Measurements from ENCODE around the gene ADIRF.
"Not testable (repeated sequence)": the region's sequence is repeated elsewhere in the genome, so short reads cannot be mapped to it uniquely, and the experiment has no call there.

ADIRF gene

GRCh38 chr10:86951184-86951761 is 17.0 kb upstream of the ADIRF start:
- TF ChIP-seq, protein P1, sequence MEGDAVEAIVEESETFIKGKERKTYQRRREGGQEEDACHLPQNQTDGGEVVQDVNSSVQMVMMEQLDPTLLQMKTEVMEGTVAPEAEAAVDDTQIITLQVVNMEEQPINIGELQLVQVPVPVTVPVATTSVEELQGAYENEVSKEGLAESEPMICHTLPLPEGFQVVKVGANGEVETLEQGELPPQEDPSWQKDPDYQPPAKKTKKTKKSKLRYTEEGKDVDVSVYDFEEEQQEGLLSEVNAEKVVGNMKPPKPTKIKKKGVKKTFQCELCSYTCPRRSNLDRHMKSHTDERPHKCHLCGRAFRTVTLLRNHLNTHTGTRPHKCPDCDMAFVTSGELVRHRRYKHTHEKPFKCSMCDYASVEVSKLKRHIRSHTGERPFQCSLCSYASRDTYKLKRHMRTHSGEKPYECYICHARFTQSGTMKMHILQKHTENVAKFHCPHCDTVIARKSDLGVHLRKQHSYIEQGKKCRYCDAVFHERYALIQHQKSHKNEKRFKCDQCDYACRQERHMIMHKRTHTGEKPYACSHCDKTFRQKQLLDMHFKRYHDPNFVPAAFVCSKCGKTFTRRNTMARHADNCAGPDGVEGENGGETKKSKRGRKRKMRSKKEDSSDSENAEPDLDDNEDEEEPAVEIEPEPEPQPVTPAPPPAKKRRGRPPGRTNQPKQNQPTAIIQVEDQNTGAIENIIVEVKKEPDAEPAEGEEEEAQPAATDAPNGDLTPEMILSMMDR (IDR thresholded peaks at IDR 0.05; ENCODE audit: insufficient read depth, low read length, poor library complexity, severe bottlenecking), result no peak
- H3K27me3 ChIP-seq (replicated peaks; ENCODE audit: control insufficient read depth, insufficient read depth, low read length), result no peaks in the 10 kb centered on the region; the same call in 1 of the 2 replicates
- no peak overlapping the region for H3K4me3 ChIP-seq (replicated peaks; ENCODE audit: low read depth, low read length)
- DNase-seq (ENCODE audit: extremely low read depth, insufficient read length), result no peak
- H3K36me3 ChIP-seq (ENCODE audit: control insufficient read depth, insufficient read depth, low read length), result no peaks in the 10 kb centered on the region

GRCh38 chr10:86952106-86952505 is 16.2 kb upstream of the ADIRF start:
- TF ChIP-seq, protein P1 (IDR thresholded peaks at IDR 0.05; ENCODE audit: insufficient read depth, low read length, poor library complexity, severe bottlenecking), result no peak
- no peak overlapping the region for H3K4me3 ChIP-seq (replicated peaks; ENCODE audit: low read depth, low read length)
- no peak for DNase-seq (ENCODE audit: extremely low read depth, insufficient read length)
- H3K36me3 ChIP-seq (ENCODE audit: control insufficient read depth, insufficient read depth, low read length), result no peaks in the 10 kb centered on the region
- H3K27me3 ChIP-seq (replicated peaks; ENCODE audit: control insufficient read depth, insufficient read depth, low read length), result no peaks in the 10 kb centered on the region; the same call in 1 of the 2 replicates

DNA sequence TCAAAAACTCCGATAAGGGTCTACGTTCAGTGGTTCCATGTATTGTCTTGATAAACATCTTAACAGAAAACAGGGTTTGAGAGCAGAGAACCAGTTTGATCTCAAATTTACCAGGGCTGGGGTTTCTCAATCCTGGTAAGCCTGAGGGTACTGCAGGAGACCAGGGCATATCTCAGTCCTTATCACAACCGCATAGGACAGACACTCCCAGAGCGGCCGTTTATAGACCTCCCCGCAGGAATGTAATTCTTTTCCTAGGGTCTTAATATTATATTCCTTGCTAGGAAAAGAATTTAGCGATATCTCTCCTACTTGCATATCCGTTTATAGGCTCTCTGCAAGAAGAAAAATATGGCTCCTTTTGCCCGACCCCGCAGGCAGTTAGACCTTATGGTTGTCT is 15.6 kb upstream of the ADIRF start:
- H3K27me3 ChIP-seq (replicated peaks; ENCODE audit: control insufficient read depth, insufficient read depth, low read length); H3K36me3 ChIP-seq (ENCODE audit: control insufficient read depth, insufficient read depth, low read length); DNase-seq (ENCODE audit: extremely low read depth, insufficient read length); H3K4me3 ChIP-seq (replicated peaks; ENCODE audit: low read depth, low read length): not testable (repeated sequence)

DNA sequence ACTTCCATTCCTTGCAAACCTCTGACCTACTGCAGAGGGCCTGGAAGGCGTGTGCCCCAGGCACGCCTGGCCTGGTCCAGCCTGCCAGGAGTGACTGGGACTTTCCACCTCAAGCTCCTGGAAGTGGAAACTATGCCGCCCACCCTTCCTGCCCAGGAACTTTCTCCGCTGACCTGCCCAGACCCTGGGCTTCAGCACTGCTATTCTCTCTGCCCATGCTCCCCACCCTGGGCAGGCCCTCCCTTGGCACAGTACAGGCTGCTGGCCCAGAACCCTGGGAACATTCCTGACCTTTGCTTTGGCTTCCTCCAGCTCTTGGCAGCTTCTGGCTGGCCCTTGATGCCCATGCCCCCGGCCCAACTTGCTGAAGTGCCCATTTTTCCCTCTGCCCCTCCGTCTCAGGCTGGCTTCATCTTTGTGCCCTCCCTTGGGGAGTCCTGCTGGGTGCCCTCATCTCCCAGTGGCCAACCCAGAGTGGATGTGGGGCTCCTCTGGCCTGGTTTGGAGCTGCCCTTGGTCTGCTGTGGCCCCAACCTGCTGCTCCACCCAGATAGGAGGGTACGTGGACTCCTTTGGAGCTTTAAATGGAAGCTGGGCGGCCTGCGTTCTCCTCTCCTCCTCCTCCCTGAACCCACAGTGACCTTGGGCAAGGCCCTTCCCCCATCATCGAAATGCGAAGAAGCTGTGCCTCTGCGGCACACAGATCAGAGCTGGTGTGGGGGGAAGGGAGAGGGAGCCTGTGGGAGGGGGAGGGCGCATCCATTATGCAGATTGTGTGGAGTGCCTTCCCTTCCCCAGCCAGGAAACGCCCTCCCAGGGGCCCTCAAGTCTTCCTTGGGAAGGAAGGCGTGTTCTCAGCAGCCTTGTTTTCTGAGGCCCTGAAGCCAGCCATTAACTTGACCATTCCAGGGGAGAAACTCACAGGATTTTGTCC is 14.3 kb upstream of the ADIRF start:
- no peak for DNase-seq (ENCODE audit: extremely low read depth, insufficient read length)
- no peak overlapping the region for H3K4me3 ChIP-seq (replicated peaks; ENCODE audit: low read depth, low read length)
- no peaks in the 10 kb centered on the region for H3K36me3 ChIP-seq (ENCODE audit: control insufficient read depth, insufficient read depth, low read length)
- H3K27me3 ChIP-seq (replicated peaks; ENCODE audit: control insufficient read depth, insufficient read depth, low read length), result no peaks in the 10 kb centered on the region; the same call in 1 of the 2 replicates
- TF ChIP-seq, protein P1 (IDR thresholded peaks at IDR 0.05; ENCODE audit: insufficient read depth, low read length, poor library complexity, severe bottlenecking), result no peak

DNA sequence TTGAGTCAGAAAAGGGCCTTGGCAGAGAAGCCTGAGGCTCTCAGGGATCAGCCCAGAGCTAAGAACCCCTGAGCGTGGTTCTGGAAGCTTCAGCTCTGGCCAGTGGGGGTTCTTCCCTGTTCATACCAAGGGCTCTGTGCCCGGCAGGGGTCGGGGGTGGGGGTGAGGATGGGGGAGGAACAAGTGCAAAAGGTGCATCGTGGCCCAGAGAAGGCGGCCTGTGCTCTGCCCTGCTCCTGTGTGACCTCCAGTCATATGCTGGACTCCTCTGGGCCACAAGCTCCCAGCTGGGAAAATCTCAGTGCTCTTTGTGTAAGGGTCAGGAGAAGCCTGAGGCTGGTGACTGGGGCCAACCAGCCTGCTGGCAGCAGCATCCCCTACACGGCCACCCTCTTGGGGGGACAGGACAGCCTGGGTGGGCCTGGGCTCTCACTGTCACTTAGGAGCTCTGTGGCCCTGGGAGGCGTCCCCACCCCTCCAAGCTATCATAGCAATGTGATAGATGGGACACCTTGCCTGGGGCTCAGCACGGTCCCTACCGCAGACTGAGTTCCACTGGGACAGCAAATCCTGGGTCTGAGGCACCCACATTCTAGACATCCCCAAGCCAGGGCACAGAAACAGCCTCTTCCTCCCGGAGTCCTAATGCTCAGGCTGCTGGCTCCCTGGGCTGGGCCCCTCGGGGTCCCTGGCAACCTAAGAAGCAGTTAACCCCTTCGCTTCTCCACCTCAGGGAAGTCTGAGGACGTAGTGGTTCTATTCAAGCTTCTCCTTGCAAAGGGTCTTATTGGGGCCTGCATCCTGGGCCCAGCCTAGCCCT is 13.4 kb upstream of the ADIRF start:
- DNase-seq (ENCODE audit: extremely low read depth, insufficient read length), result no peak
- no peak overlapping the region for H3K4me3 ChIP-seq (replicated peaks; ENCODE audit: low read depth, low read length)

More for the DNA sequence above, 13.4 kb upstream of the ADIRF start:
- no peaks in the 10 kb centered on the region for H3K36me3 ChIP-seq (ENCODE audit: control insufficient read depth, insufficient read depth, low read length)
- no peaks in the 10 kb centered on the region; the same call in 1 of the 2 replicates for H3K27me3 ChIP-seq (replicated peaks; ENCODE audit: control insufficient read depth, insufficient read depth, low read length)
- TF ChIP-seq, protein P1 (IDR thresholded peaks at IDR 0.05; ENCODE audit: insufficient read depth, low read length, poor library complexity, severe bottlenecking), result no peak

All from GM06990 (cell line).